HG03097 (cell line): Measurements from ENCODE around the gene SUPT3H.

Source experiments
- ATAC-seq: cut with Tn5 transposase; IDR thresholded peaks from one replicate; pipeline ENCODE4 v1.9.1; 2021; ENCODE audit not compliant: unreplicated experiment, low FRiP score

SUPT3H gene

DNA sequence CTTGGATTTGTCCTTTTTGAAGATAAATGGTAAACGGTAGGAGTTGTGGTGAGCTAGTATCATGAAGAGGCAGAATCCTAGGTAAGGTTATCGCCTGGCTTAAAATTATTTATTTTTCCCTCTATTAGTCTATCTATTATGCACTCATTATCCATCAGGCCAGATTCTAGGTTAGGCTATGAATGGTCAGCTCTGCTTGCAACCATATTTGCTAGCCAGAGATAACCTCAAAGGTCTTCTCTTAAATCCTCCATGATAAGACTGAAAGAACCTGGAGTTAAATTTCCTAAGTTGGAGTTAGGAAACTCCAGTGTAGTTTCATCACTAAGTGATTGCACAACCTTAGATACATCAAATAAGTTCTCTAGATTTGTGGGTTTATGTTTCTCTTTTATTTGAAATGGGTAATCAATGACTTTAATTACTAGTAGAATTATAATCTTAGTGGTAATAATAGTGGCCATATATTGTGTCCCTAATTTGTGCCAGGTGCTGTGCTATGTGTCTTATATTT lies 351.7 kb downstream of the SUPT3H start:
- no peak for ATAC-seq

DNA sequence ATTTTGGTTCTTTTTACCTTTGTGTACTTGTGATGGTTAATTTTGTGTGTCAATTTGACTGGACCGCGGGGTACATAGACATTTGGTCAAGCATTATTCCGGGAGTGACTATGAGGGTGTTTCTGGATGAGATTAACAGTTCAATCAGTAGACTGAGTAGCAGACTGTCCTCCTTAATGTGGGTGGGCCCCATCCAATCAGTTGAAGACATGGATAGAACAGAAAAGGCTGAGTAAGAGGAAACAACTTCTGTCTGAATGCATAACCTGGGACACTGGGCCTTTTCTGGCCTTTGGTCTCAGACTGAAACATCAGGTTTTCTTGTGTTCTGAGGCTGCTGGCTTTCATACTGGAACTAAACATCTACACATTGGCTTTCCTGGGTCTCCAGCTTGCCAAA lies 353.1 kb downstream of the SUPT3H start:
- ATAC-seq, result no peak

DNA sequence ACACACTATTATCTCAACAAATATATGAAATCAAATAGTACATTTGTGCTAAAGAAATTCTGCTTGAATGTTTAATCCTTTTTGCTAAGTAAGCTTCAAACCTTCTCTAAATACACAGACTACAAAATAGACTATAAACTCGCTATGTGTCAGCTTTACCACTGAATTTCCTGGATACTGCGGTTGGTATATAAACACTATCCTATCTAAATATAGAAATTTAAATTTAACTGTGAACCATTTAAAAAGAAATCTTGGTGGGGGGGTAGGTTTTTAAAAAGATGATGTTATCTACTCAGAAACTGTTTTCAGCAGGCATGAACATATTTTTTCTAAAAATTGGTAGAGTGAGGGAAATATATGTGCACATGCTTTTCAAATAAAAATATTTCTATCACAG lies 356.1 kb downstream of the SUPT3H start:
- ATAC-seq, result no peak

DNA sequence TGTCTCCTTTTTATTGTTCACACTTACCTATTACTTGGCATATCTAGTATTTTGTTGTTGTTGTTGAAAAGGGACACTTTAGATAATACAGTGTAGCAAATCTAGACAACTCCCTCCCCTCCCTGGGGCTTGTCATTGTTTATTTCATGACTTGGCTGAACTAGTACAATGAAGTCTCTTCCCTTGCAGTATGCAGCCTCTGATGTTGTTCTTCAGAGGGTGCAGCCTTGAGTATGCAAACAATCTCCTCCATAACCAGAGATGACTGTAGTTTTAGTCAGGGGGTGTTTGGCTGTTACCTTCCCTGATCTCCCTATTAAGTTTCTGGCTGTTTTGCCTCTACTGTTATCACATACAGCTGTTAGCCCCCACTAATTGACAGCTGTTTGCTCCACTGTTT lies 365.0 kb downstream of the SUPT3H start:
- ATAC-seq, result no peak

DNA sequence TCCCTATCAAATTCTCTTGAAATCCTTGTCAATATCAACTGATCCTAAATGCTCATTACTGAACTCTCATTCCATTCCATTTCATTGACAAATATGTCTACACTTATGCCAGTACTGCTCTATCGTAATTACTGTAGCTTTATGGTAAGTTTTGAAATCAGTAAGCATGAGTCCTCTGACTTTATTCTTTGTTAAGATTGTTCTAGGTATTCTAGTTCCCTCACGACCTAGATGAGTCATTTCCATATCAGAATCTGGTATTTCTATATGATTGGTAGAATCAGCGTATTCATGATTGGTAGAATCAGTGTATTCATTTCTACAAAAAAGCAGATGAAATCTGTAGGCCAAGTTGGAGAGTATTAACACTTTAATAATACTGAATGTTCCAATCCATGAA lies 368.2 kb downstream of the SUPT3H start:
- no peak for ATAC-seq

DNA sequence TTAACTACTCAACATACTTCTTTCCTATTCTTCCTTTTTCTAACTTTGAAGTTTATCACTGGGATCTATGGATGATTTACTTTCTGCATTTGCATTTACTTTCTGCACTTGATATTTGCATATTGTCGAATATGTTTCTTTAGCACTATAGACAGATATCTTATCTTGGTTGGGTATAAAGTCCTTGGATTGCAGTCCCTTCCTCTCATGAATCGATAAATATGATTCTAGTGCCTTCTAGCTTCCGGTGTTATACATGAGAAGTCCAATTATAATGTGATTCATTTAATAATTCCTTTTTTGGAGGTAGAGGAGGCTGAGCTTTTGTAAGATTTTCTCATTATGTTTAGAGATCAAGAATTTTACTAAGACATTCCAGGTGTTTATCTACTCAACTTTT lies 370.8 kb downstream of the SUPT3H start:
- ATAC-seq, result no peak

DNA sequence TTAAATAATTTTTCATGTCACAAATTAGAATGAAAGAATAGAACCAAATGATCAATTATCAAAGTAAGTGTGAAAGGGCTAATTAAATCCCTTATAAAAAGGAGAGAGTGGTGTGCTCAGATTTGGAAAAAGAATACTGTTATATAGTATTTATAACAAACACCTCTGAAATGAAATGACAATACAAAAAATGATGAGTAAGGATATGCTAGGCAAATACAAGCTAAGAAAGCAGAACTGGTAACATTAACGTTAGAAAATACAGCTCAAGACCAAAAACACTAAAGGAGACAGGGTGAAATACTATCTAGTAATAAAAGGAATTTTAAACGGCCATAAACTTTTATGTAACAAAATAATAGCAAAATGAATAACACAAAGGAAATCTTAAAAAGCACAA lies 373.8 kb downstream of the SUPT3H start:
- no peak for ATAC-seq

DNA sequence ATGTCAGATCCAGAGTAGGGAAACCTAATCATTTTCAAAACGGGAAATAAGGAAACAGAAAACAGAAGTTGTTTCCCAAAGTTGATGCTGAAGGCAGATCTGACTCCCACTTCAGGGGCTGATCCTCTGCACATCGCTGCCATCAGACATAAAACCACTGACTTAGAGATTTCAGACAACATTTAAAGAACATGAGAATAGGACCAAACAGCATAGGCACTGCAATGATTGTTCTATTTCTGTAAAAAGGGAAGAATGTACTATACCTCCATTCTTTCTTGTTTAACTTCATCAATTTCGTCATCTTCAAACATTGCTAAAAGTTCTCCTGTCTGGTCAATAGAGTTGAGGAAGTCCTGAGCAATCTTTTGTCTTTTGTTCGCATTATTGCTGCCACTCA lies 374.3 kb downstream of the SUPT3H start:
- no peak for ATAC-seq

DNA sequence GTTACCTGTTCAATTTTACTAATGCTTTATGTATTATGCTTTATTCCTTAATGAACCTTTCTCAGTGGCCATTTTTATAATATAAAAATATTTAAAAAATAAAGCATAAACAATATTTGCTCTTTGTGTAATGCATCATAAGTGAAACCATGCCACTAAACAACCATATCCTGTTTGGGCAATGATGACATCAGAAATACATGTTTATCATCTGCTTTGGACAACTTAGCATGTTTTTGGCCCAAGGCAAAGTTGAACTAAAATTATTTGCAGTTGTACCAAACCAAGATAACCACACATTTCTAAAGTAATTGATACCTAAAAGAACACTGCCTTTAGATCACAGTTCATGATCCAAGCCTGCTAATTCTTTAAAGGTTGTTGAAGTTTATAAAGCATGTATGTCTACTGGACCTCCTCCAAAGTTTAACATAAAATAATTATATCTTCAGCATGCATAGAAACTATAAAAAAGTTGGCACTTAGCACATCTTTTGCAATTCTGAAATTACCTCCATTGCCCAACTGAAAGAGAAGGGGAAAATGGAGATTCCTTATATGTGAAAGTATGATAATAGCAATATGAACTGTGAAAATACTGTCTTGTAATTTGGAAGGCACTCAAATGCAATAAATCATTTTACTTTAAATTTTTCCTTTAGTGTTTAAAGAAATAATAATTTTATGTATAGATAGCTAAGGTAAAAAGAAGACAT lies 375.2 kb downstream of the SUPT3H start:
- no peak for ATAC-seq

DNA sequence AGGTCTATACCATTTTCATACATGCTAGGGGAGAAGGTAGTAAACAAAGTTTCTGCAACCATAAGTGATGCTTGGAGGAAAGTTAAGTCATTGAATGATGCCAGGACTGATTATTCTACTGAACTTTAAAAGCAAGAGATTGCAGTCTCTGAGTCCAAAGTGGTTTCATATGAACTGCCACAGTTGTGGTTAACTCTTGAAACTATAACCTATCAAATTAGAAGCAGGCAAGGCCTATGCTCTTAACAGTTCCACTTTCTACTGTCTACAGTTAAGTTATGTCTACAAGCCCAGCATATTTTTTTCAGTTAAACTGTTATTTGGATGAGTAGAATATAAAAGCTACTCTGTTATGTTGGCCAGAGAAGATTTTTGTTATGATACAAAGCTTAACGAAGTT lies 376.1 kb downstream of the SUPT3H start:
- ATAC-seq, result peak; percentile 97

DNA sequence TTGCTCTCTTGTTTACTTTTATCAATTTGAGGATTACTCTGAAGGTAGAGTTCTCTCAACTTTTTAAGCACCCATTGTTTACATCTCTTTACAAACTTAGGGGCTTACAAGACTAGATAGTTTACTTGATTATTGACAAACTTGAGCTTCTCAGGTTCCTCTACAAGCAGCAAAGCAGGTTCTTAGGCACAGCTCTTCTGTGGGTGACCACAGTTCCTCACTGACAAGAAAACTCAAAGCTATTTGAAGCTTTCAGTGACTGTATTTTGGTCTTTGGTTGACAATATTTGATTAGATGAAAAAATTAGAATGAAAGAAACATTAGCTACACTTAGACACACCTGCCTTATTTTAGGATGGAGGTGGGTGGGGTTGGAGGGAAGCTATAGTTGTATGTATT lies 376.9 kb downstream of the SUPT3H start:
- ATAC-seq, result no peak

DNA sequence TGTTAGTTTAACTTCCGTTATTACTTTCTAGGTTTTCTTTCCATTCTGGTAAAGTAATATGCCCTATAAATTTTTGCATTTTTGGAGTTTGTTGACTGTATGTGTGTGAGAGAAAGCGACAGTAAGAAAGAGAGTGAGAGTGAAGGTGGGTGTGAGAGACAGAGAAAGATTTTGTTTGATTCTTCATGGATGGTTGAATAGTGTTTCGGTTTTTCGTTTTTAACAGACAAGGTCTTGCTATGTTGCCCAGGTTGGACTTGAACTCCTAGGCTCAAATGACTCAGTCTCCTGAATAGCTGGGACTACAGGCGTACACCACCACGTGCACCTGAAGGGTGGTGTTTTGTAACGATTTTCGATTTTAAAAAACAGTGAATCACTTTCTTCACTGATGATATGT lies 378.7 kb downstream of the SUPT3H start:
- no peak for ATAC-seq

DNA sequence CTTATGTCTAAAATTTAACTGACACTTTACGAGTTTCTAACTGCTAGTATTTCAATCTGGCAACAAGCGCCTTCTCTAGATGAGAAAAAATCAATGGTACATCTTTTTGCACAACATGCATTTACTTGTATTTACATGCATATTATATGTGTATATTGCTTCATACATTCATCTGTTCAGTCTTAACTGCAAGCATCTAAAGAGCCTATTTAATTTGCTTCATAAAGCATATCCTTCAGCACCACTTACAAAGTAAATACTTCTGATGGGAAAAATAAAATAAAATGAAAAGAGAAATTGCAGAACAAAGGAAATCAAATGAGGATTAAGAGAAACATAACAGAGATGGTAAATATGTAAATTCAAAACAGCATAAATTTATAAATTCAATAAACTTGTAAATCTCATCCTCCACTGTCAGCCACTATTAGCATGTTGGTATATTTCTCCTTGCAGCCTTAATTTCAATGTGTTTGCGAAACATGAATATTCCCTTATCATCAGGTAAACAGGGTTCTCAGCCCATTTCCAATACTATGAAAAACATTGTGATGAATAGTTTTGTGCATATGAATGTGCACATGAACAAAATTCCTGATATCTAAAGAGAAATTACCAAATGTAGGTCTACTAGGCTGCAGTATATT lies 382.1 kb downstream of the SUPT3H start:
- ATAC-seq, result no peak

DNA sequence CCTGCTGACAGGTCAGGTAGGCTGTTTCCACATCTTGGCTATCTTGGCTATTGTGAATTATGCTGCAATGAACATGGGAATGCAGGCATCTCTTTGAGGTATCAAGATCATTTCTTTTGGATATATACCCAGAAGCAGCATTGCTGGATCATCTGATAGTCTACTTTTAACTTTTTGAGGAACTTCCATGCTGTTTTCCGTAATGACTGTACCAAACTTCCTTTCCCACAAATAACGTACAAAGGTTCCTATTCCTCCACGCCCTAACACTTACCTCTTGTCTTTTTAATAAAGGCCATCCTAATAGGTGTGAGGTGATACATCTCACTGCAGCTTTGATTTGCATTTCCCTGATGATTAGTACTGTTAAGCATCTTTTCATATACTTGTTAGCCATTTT lies 388.3 kb downstream of the SUPT3H start:
- no peak for ATAC-seq

DNA sequence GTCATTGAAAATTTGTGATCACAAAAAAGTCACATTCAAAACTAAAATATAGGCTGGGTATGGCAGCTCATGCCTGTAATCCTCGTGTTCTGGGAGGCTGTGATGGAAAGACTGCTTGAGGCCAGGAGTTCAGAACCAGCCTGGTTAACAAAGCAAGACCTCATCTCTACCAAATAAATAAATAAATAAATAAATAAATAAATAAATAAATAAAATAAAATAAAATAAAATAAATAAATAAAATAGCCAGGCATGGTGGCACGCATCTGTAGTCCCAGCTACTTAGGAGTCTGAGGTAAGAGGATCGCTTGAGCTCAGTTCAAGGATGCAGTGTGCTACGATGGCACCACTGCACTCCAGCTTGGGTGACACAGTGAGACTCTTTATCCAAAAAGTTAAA lies 392.7 kb downstream of the SUPT3H start:
- ATAC-seq, result no peak

DNA sequence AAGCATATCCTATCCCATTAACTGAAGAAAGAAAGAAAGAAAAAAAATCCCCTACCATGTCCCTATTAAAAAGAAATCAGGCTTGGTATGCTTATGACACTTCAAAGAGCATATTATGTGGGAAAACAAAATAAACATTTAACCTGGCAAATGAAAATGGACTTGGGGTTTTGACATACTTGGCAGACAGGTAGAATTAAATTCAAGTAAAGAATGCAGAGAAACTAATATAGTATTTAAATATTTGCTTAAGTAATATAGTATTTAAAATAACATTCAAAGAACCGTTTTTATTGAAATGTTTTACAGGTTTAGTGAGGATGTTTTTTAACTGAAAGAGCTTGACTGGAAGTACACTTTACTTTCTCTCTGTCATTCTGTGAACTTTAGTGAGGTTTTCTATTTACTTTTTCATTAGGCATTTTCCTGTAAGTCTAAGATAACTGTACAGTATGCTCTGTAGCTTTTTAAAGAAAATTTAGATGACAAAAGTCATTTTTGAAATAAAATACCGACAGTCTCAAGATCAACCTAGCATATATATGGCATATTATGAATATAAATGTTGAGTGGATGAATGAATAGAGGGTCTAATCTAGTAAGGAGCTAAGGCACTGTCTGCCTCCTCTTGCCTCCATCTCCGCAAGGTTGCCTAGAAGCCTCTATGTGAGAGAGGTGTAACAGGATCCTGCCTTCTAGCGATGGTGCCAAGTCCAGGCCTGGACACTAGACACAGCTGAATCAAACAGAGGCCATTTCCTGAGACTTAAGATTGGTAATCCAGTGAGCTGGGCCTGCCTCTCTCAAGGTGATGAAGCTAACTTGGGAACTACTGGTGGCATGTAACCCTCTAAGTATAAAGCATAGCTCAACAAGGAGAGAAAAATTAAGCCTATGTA lies 394.0 kb downstream of the SUPT3H start:
- ATAC-seq, result no peak

DNA sequence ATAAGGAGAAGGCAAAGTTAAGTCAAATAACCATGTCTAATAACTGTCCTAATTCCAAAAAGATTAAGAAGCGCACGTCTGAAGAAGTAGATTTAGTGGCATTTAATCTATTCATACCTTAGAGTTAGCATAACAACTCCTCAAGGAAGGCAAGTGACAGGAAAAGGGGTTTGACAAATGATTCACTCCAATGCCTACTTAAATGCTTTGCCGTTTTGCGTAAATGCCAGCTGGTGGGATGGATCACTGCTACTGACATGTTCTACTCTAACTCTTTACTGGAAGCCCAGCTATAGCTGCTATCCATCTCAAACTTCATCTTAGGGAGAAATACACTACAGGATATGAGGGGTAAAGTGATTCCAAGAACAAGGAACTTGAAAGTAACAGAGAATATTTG lies 396.9 kb downstream of the SUPT3H start:
- no peak for ATAC-seq

DNA sequence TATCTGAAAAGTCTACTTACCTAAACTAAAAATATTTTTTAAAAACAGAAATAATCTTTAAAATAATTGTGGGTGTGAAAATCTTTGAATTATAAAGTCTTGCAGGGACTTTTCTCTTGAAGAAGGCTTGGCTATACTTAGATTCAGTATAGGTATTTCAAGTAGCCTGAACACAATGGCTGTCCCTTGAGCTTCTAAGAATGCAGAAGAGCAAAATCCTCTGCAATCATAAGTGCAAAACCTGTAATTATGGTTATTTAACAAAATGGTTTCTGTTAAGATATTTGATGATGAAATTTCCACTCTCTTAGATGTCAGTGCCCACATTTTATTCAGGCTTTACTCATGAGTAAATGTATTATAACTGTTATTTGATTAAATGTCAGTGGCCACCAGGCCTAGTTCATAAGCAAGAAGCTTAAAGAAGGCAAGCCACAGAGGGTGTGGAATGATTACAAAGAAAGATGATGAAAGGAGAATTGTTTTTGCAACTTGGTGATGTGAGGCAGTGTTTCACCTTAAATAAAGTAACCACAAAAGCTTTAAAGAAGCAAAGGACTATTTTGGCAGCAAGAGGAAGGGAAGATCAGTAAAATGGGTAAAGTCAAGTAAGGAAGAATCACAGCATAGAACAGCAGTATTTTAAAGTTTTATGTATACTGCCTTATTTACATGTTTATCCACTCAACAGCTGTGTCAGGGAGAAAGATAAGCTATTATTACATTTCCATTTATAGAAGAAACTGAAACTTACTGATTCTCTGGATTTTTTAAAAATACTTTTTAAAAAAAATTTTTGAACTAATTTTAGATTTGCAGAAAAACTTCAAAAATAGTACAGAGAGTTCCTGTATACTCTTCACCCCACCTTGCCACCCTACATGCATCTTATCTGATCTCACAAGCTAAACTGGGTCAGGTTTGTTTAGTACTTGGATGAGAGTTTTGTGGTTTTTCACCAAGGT lies 400.8 kb downstream of the SUPT3H start:
- no peak for ATAC-seq

DNA sequence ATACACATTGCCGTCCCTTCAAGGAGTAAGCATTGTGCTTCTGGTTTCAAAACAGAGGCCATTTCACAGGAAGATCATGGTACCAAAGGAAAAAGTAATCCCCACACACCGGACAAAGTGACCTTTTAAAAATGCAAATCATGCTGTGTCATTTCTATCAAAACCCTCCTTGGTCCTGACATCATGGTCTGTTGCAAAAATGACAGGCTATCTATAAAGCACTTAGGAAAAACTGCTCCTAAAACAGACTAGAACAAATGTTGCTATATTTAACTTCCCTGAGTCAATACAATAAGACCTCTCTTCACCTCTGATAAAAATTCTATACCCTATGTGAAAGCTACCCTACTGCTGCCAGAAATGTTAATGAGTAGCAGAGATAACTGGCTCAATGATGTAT lies 403.2 kb downstream of the SUPT3H start:
- ATAC-seq, result no peak

DNA sequence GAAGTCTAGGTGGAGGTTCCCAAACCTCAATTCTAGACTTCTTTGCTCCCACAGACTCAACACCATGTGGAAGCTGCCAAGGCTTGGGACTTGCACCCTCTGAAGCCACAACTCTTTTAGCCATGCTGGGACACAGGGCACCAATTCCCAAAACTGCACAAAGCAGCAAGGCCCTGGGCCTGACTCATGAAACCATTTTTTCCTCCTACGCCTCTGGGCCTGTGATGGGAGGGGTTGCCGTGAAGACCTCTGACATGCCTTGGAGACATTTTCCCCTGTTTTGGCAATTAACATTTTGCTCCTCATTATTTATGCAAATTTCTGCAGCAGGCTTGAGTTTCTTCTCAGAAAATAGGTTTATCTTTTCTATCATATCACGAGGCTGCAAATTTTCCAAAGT lies 405.0 kb downstream of the SUPT3H start:
- no peak for ATAC-seq
